PFSK-1 (cell line): ENCODE measurements around the gene PPP1R3E.

Experiments used
- FOXP2 ChIP-seq: optimal IDR thresholded peaks from 2 replicates; pipeline ENCODE3; 2011; ENCODE audit warnings: borderline replicate concordance, control low read depth, inconsistent platforms; ENCODE audit not compliant: insufficient read depth; ENCODE audit errors: extremely low read length, extremely low read depth
- POLR2AphosphoS5 ChIP-seq: IDR thresholded peaks from 2 replicates; pipeline ENCODE4 v1.6.1; 2012; ENCODE audit warnings: low read depth, mild to moderate bottlenecking, control low read depth, low read length, moderate library complexity
- TAF1 ChIP-seq: IDR thresholded peaks from 2 replicates; pipeline ENCODE4 v1.6.1; 2012; ENCODE audit warnings: low read length, control low read depth, borderline replicate concordance; ENCODE audit not compliant: insufficient read depth
- TF ChIP-seq, protein P1 (sequence below), 2 experiments: IDR thresholded peaks; 2 replicates each; pipeline versions ENCODE4 v1.6.1 to v1.8.0; 2011 to 2012; ENCODE audit warnings: low read depth in 2 of 2, low read length in 2 of 2, control low read depth in 1 of 2, inconsistent platforms in 1 of 2, mild to moderate bottlenecking in 1 of 2, moderate library complexity in 1 of 2; ENCODE audit not compliant: insufficient read depth in 1 of 2

GRCh38 chr14:23322568-23323517, 20.2 kb upstream of the PPP1R3E start:
- TF ChIP-seq POLR2AphosphoS5: no peak
- TF ChIP-seq, protein P1, sequence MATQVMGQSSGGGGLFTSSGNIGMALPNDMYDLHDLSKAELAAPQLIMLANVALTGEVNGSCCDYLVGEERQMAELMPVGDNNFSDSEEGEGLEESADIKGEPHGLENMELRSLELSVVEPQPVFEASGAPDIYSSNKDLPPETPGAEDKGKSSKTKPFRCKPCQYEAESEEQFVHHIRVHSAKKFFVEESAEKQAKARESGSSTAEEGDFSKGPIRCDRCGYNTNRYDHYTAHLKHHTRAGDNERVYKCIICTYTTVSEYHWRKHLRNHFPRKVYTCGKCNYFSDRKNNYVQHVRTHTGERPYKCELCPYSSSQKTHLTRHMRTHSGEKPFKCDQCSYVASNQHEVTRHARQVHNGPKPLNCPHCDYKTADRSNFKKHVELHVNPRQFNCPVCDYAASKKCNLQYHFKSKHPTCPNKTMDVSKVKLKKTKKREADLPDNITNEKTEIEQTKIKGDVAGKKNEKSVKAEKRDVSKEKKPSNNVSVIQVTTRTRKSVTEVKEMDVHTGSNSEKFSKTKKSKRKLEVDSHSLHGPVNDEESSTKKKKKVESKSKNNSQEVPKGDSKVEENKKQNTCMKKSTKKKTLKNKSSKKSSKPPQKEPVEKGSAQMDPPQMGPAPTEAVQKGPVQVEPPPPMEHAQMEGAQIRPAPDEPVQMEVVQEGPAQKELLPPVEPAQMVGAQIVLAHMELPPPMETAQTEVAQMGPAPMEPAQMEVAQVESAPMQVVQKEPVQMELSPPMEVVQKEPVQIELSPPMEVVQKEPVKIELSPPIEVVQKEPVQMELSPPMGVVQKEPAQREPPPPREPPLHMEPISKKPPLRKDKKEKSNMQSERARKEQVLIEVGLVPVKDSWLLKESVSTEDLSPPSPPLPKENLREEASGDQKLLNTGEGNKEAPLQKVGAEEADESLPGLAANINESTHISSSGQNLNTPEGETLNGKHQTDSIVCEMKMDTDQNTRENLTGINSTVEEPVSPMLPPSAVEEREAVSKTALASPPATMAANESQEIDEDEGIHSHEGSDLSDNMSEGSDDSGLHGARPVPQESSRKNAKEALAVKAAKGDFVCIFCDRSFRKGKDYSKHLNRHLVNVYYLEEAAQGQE (IDR thresholded peaks at IDR 0.05; ENCODE audit: insufficient read depth in 1 of 2, low read depth in 2 of 2, low read length in 2 of 2): no peak
- no peak for TF ChIP-seq TAF1
- TF ChIP-seq FOXP2: no peak
